Smooth muscle cell (in vitro differentiated cells): ENCODE results near the gene SYNDIG1. TPM values are rescaled to one million over a fixed set of nuclear protein-coding genes. Genes with fewer than 3 reads are reported as not detected.

ENCODE experiments used
- DNase-seq: peaks from one replicate; lab custom pipeline; 2025; ENCODE audit not compliant: unreplicated experiment; lab: John Stamatoyannopoulos, UW
- H2AFZ ChIP-seq: fragments of 200-600 bp; sonication (generic); 2 replicates; pipeline ENCODE4 v1.6.0; 2016; ENCODE audit warnings: antibody characterized with exemption, low read depth, mild to moderate bottlenecking
- H3F3A ChIP-seq: fragments of 200-600 bp; sonication (generic); 2 replicates; pipeline ENCODE4 v1.6.0; 2017; ENCODE audit warnings: antibody characterized with exemption, low read depth
- H3K27ac ChIP-seq: fragments of 200-600 bp; sonication (generic); 2 replicates; pipeline ENCODE4 v1.5.1; 2016; ENCODE audit warnings: low read depth, mild to moderate bottlenecking
- H3K27me3 ChIP-seq: fragments of 200-600 bp; sonication (generic); 2 replicates; pipeline ENCODE4 v1.6.1; 2016; ENCODE audit warnings: low read depth, mild to moderate bottlenecking
- H3K36me3 ChIP-seq: fragments of 200-600 bp; sonication (generic); 2 replicates; pipeline ENCODE4 v1.5.1; 2016; ENCODE audit warnings: low read depth
- H3K4me1 ChIP-seq: fragments of 200-600 bp; sonication (generic); 2 replicates; pipeline ENCODE4 v1.5.1; 2016; ENCODE audit warnings: low read depth
- H3K4me2 ChIP-seq: fragments of 200-600 bp; sonication (generic); 2 replicates; pipeline ENCODE4 v1.6.0; 2016; ENCODE audit warnings: mild to moderate bottlenecking
- H3K4me3 ChIP-seq: fragments of 200-600 bp; sonication (generic); 2 replicates; pipeline ENCODE4 v1.5.1; 2016; ENCODE audit warnings: mild to moderate bottlenecking
- H3K79me2 ChIP-seq: fragments of 200-600 bp; sonication (generic); 2 replicates; pipeline ENCODE4 v1.6.0; 2016; ENCODE audit warnings: low read depth, mild to moderate bottlenecking
- H3K9ac ChIP-seq: fragments of 200-600 bp; sonication (generic); 2 replicates; pipeline ENCODE4 v1.6.0; 2016; ENCODE audit warnings: low read depth
- H3K9me3 ChIP-seq: fragments of 200-600 bp; sonication (generic); replicated peaks from 2 replicates; pipeline ENCODE4 v1.5.1; 2016; ENCODE audit warnings: low read depth
- H4K20me1 ChIP-seq: fragments of 200-600 bp; sonication (generic); 2 replicates; pipeline ENCODE4 v1.6.0; 2016; ENCODE audit warnings: low read depth
- WGBS: methylation state at CpG from one replicate; pipeline ENCODE4 v1.1.7; 2016; ENCODE audit warnings: low lambda C conversion rate; 5-methylcytosine and 5-hydroxymethylcytosine counted together
- polyA plus RNA-seq: library from polyadenylated mRNA; unstranded; fragments of >200 nt; fragmentation: Nextera tagmentation; extraction: Ambion mirVana; gene quantifications from 2 replicates; pipeline ENCODE4 v1.2.1, GENCODE V29; 2016
- total RNA-seq: library from RNA; depleted of rRNA; stranded (reverse); fragments of >200 nt; gene quantifications from 2 replicates; pipeline ENCODE4 v1.2.3, GENCODE V29; 2014
- TF ChIP-seq, protein P1 (sequence below): fragments of 200-600 bp; sonication (generic); IDR thresholded peaks from 2 replicates; pipeline ENCODE4 v1.5.1; 2017; ENCODE audit warnings: borderline replicate concordance, mild to moderate bottlenecking, antibody characterized with exemption; ENCODE audit not compliant: insufficient read depth, poor library complexity, severe bottlenecking

SYNDIG1 gene
- total and polyA plus RNA-seq, 2 experiments from 2014 or later = 1.8 to 2.2 TPM

DNA sequence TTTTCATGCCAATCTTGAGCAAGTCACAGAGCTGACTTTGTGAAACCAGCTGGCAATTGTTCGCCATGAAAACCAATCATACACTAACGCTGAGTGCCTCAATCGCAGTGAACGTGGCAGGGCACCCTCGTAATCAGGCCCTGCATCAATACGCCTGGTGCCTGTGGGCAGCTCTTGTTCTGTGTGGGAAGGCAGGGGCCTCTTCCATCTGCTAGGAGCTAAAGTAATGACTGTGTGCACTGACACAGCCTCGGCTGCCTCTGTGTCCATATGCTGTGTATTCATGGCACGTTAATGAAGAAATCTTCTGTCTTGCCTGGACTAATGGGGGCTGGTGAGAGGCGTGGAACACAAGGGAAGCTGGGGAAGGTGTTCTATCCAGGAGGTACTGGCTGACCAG lies 27.8 kb upstream of the SYNDIG1 start:
- TF ChIP-seq, protein P1, sequence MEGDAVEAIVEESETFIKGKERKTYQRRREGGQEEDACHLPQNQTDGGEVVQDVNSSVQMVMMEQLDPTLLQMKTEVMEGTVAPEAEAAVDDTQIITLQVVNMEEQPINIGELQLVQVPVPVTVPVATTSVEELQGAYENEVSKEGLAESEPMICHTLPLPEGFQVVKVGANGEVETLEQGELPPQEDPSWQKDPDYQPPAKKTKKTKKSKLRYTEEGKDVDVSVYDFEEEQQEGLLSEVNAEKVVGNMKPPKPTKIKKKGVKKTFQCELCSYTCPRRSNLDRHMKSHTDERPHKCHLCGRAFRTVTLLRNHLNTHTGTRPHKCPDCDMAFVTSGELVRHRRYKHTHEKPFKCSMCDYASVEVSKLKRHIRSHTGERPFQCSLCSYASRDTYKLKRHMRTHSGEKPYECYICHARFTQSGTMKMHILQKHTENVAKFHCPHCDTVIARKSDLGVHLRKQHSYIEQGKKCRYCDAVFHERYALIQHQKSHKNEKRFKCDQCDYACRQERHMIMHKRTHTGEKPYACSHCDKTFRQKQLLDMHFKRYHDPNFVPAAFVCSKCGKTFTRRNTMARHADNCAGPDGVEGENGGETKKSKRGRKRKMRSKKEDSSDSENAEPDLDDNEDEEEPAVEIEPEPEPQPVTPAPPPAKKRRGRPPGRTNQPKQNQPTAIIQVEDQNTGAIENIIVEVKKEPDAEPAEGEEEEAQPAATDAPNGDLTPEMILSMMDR = no peak
- 84% methylated on average over 9 of the region's 9 CpGs for WGBS

GRCh38 chr20:24442909-24443308 lies 26.5 kb upstream of the SYNDIG1 start:
- H3K79me2 ChIP-seq = no peaks in the 10 kb centered on the region
- no peaks in the 10 kb centered on the region for H3K36me3 ChIP-seq
- no peaks in the 10 kb centered on the region for H3K27me3 ChIP-seq
- H3K9me3 ChIP-seq = no peaks in the 10 kb centered on the region
- H3K4me3 ChIP-seq = no peak overlapping the region
- H3K4me2 ChIP-seq = no peak overlapping the region
- H3K27ac ChIP-seq = no peak overlapping the region
- no peak for DNase-seq
- no peak overlapping the region for H3K9ac ChIP-seq
- no peaks in the 10 kb centered on the region for H3F3A ChIP-seq
- 83% methylated on average over 3 of the region's 3 CpGs for WGBS
- H4K20me1 ChIP-seq = no peaks in the 10 kb centered on the region
- no peak overlapping the region for H2AFZ ChIP-seq
- TF ChIP-seq, protein P1 = no peak
- no peaks in the 10 kb centered on the region for H3K4me1 ChIP-seq

More for the DNA sequence above, 27.8 kb upstream of the SYNDIG1 start:
- no peaks in the 10 kb centered on the region for H3K27me3 ChIP-seq
- H3F3A ChIP-seq = no peaks in the 10 kb centered on the region
- H3K79me2 ChIP-seq = no peaks in the 10 kb centered on the region
- no peak for DNase-seq
- H3K9ac ChIP-seq = no peak overlapping the region
- H2AFZ ChIP-seq = no peak overlapping the region
- H3K4me3 ChIP-seq = no peak overlapping the region
- no peak overlapping the region for H3K27ac ChIP-seq
- H3K36me3 ChIP-seq = no peaks in the 10 kb centered on the region
- no peaks in the 10 kb centered on the region for H3K4me1 ChIP-seq
- no peaks in the 10 kb centered on the region for H4K20me1 ChIP-seq
- no peaks in the 10 kb centered on the region for H3K9me3 ChIP-seq
- no peak overlapping the region for H3K4me2 ChIP-seq

DNA sequence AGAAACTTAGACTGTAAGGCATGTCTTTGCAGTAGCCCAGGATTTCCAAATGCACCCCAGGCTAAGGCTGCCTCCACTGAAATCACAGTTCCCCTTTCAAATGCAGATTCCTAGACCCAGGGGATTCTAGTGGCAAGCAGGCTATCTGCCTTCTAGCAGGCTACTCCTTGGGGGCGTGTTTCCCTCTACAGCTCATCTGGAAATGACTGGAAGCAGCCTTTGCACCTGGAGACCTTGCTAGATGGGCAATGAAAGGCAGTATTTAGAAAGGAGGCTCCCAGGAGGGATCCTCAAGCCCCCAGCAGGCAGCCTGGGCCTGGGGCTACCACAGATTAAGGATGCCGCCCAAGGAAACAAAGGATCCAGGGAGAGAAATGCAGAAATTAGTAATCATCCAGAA lies 26.0 kb upstream of the SYNDIG1 start:
- no peaks in the 10 kb centered on the region for H3K9me3 ChIP-seq
- H4K20me1 ChIP-seq = no peaks in the 10 kb centered on the region
- no peak overlapping the region for H3K27ac ChIP-seq
- no peak for DNase-seq
- 67% methylated on average over 2 of the region's 2 CpGs for WGBS
- no peaks in the 10 kb centered on the region for H3K36me3 ChIP-seq
- no peak overlapping the region for H3K4me2 ChIP-seq
- no peak overlapping the region for H3K9ac ChIP-seq
- no peaks in the 10 kb centered on the region for H3K4me1 ChIP-seq
- no peak overlapping the region for H3K4me3 ChIP-seq
- TF ChIP-seq, protein P1 = no peak
- H2AFZ ChIP-seq = no peak overlapping the region
- no peaks in the 10 kb centered on the region for H3K79me2 ChIP-seq
- no peaks in the 10 kb centered on the region for H3K27me3 ChIP-seq
- H3F3A ChIP-seq = no peaks in the 10 kb centered on the region

- Histone ChIP-seq H3K4me1 (no peaks in the 10 kb centered on the region), H3K79me2 (no peaks in the 10 kb centered on the region), H3K4me3 (no peak overlapping the region), H4K20me1 (no peaks in the 10 kb centered on the region), H3K27me3 (no peaks in the 10 kb centered on the region), H3K9me3 (no peaks in the 10 kb centered on the region), H3K9ac (no peak overlapping the region), H3F3A (no peaks in the 10 kb centered on the region), H3K4me2 (no peak overlapping the region), H2AFZ (no peak overlapping the region), H3K27ac (no peak overlapping the region), H3K36me3 (no peaks in the 10 kb centered on the region)
- 50% methylated on average over 7 of the region's 7 CpGs for WGBS
- TF ChIP-seq, protein P1 = no peak
- DNase-seq = no peak
Observed at GRCh38 chr20:24444526-24445190, 24.8 kb upstream of the SYNDIG1 start.
